Amniotic stem cell (primary cell): ENCODE data around the gene CNNM3.
"Not testable (repeated sequence)": the region's sequence is repeated elsewhere in the genome, so short reads cannot be mapped to it uniquely, and the experiment has no call there.

Source experiments
- DNase-seq: peaks from one replicate; lab custom pipeline; 2025; lab: John Stamatoyannopoulos, UW

CNNM3 gene

GRCh38 chr2:96841701-96842495 is 25.8 kb downstream of the CNNM3 start:
- no peak for DNase-seq

- no peak for DNase-seq
These were observed 26.5 kb downstream of the CNNM3 start for GRCh38 chr2:96842600-96842999.

GRCh38 chr2:96843538-96844268 is 27.6 kb downstream of the CNNM3 start, which contains the start of gene ANKRD23:
ANKRD23 (minus strand) TSS chr2:96844021; CDS start chr2:96843992, 29 bp downstream.
- DNase-seq: no peak

GRCh38 chr2:96844405-96844808 is 28.3 kb downstream of the CNNM3 start:
- no peak for DNase-seq

GRCh38 chr2:96846825-96847224 is 30.8 kb downstream of the CNNM3 start:
- no peak for DNase-seq

- no peak for DNase-seq
These were observed 31.5 kb downstream of the CNNM3 start for GRCh38 chr2:96847586-96847985.

GRCh38 chr2:96848264-96848663 is 32.2 kb downstream of the CNNM3 start:
- DNase-seq: no peak

- DNase-seq: no peak
These were observed 36.6 kb downstream of the CNNM3 start for GRCh38 chr2:96852667-96853066.

GRCh38 chr2:96853321-96853720 is 37.3 kb downstream of the CNNM3 start:
- DNase-seq: no peak

- DNase-seq: no peak
These were observed 41.0 kb downstream of the CNNM3 start for GRCh38 chr2:96856776-96857666.

GRCh38 chr2:96857667-96858372 is 41.8 kb downstream of the CNNM3 start, which contains the start of gene ANKRD39:
ANKRD39 (minus strand) TSS chr2:96858016; CDS start chr2:96857987, 29 bp downstream.
- peak; percentile 98 for DNase-seq

GRCh38 chr2:96859099-96859649 is 43.1 kb downstream of the CNNM3 start:
- DNase-seq: no peak

GRCh38 chr2:96859681-96860064 is 43.6 kb downstream of the CNNM3 start:
- no peak for DNase-seq

GRCh38 chr2:96860065-96861029 is 44.3 kb downstream of the CNNM3 start:
- no peak for DNase-seq

- DNase-seq: no peak
These were observed 45.0 kb downstream of the CNNM3 start for GRCh38 chr2:96861074-96861473.

GRCh38 chr2:96863056-96863455 is 47.0 kb downstream of the CNNM3 start:
- not testable (repeated sequence) for DNase-seq

GRCh38 chr2:96863575-96864342 is 47.7 kb downstream of the CNNM3 start:
- no peak for DNase-seq

- DNase-seq: no peak
These were observed 48.4 kb downstream of the CNNM3 start for GRCh38 chr2:96864343-96865091.
